Measurements from ENCODE around the gene DPYD.

Gene DPYD

GRCh38 chr1:97913506-97914139 lies 7.2 kb downstream of the DPYD start:
- TF ChIP-seq EZH2 (IDR thresholded peaks at IDR 0.05; ENCODE audit: borderline replicate concordance, low read length) (no peak), CTCF (IDR thresholded peaks at IDR 0.05; ENCODE audit: low read length) (no peak)
- peaks cover 15% of the 10 kb centered on the region for H3K4me1 ChIP-seq (ENCODE audit: insufficient read depth, low read length, severe bottlenecking)
- H4K20me1 ChIP-seq (ENCODE audit: insufficient read depth, low read length): no peaks in the 10 kb centered on the region
- H3K4me3 ChIP-seq (ENCODE audit: low read depth, low read length, poor library complexity, severe bottlenecking): no peak overlapping the region
- H3K9ac ChIP-seq (ENCODE audit: low read length): no peak overlapping the region
- no peaks in the 10 kb centered on the region for H3K36me3 ChIP-seq (ENCODE audit: insufficient read depth, low read length)
- H3K27ac ChIP-seq (ENCODE audit: low read depth, low read length, poor library complexity, severe bottlenecking): no peak overlapping the region
- H3K9me3 ChIP-seq (ENCODE audit: low read length): no peaks in the 10 kb centered on the region
- H3K4me2 ChIP-seq (ENCODE audit: low read length): no peak overlapping the region
- H3F3A ChIP-seq (ENCODE audit: insufficient read depth, low read length): no peaks in the 10 kb centered on the region
- H3K79me2 ChIP-seq (ENCODE audit: insufficient read depth, low read length): no peaks in the 10 kb centered on the region
- H3K27me3 ChIP-seq (ENCODE audit: insufficient read depth, low read length): no peaks in the 10 kb centered on the region
- no peak overlapping the region for H2AFZ ChIP-seq (ENCODE audit: low read length)
- H3K9me2 ChIP-seq (ENCODE audit: low read depth, low read length): no peaks in the 10 kb centered on the region

GRCh38 chr1:97911266-97912215 lies 9.3 kb downstream of the DPYD start:
- no peaks in the 10 kb centered on the region for H3K9me2 ChIP-seq (ENCODE audit: low read depth, low read length)
- H4K20me1 ChIP-seq (ENCODE audit: insufficient read depth, low read length): no peaks in the 10 kb centered on the region
- no peaks in the 10 kb centered on the region for H3K9me3 ChIP-seq (ENCODE audit: low read length)
- no peak overlapping the region for H3K4me3 ChIP-seq (ENCODE audit: low read depth, low read length, poor library complexity, severe bottlenecking)
- H3K79me2 ChIP-seq (ENCODE audit: insufficient read depth, low read length): no peaks in the 10 kb centered on the region
- H3K27me3 ChIP-seq (ENCODE audit: insufficient read depth, low read length): no peaks in the 10 kb centered on the region
- no peaks in the 10 kb centered on the region for H3K36me3 ChIP-seq (ENCODE audit: insufficient read depth, low read length)
- H3K4me1 ChIP-seq (ENCODE audit: insufficient read depth, low read length, severe bottlenecking): peaks cover 10% of the 10 kb centered on the region
- no peak overlapping the region for H3K4me2 ChIP-seq (ENCODE audit: low read length)
- H3F3A ChIP-seq (ENCODE audit: insufficient read depth, low read length): no peaks in the 10 kb centered on the region
- no peak for TF ChIP-seq EZH2 (IDR thresholded peaks at IDR 0.05; ENCODE audit: borderline replicate concordance, low read length)
- no peak for TF ChIP-seq CTCF (IDR thresholded peaks at IDR 0.05; ENCODE audit: low read length)
- H3K9ac ChIP-seq (ENCODE audit: low read length): no peak overlapping the region
- no peak overlapping the region for H2AFZ ChIP-seq (ENCODE audit: low read length)
- no peak overlapping the region for H3K27ac ChIP-seq (ENCODE audit: low read depth, low read length, poor library complexity, severe bottlenecking)

- Histone ChIP-seq H4K20me1 (ENCODE audit: insufficient read depth, low read length) (no peaks in the 10 kb centered on the region), H3K79me2 (ENCODE audit: insufficient read depth, low read length) (no peaks in the 10 kb centered on the region)
- TF ChIP-seq EZH2 (IDR thresholded peaks at IDR 0.05; ENCODE audit: borderline replicate concordance, low read length): no peak
- no peak for TF ChIP-seq CTCF (IDR thresholded peaks at IDR 0.05; ENCODE audit: low read length)
Measured at GRCh38 chr1:97909266-97909665, 11.6 kb downstream of the DPYD start.

More at GRCh38 chr1:97909266-97909665, 11.6 kb downstream of the DPYD start:
- H3F3A ChIP-seq (ENCODE audit: insufficient read depth, low read length): no peaks in the 10 kb centered on the region
- no peaks in the 10 kb centered on the region for H3K9me3 ChIP-seq (ENCODE audit: low read length)
- no peaks in the 10 kb centered on the region for H3K36me3 ChIP-seq (ENCODE audit: insufficient read depth, low read length)
- H3K9me2 ChIP-seq (ENCODE audit: low read depth, low read length): no peaks in the 10 kb centered on the region
- H3K4me2 ChIP-seq (ENCODE audit: low read length): no peak overlapping the region
- H3K4me3 ChIP-seq (ENCODE audit: low read depth, low read length, poor library complexity, severe bottlenecking): no peak overlapping the region
- no peaks in the 10 kb centered on the region for H3K27me3 ChIP-seq (ENCODE audit: insufficient read depth, low read length)
- no peak overlapping the region for H2AFZ ChIP-seq (ENCODE audit: low read length)
- H3K9ac ChIP-seq (ENCODE audit: low read length): no peak overlapping the region
- no peak overlapping the region for H3K27ac ChIP-seq (ENCODE audit: low read depth, low read length, poor library complexity, severe bottlenecking)
- peaks cover 10% of the 10 kb centered on the region for H3K4me1 ChIP-seq (ENCODE audit: insufficient read depth, low read length, severe bottlenecking)

Measured in OCI-LY1 (cell line).